GM18498 (cell line): ENCODE results near the gene PDZD2.
A peak's percentile ranks its signal among the peaks of the same experiment; 100 is the strongest.
"Not testable (repeated sequence)": the region's sequence is repeated elsewhere in the genome, so short reads cannot be mapped to it uniquely, and the experiment has no call there.

Experiments used
- ATAC-seq: cut with Tn5 transposase; IDR thresholded peaks from one replicate; pipeline ENCODE4 v1.9.1; 2021; ENCODE audit warnings: mild to moderate bottlenecking, moderate library complexity; ENCODE audit not compliant: unreplicated experiment

Gene PDZD2

DNA sequence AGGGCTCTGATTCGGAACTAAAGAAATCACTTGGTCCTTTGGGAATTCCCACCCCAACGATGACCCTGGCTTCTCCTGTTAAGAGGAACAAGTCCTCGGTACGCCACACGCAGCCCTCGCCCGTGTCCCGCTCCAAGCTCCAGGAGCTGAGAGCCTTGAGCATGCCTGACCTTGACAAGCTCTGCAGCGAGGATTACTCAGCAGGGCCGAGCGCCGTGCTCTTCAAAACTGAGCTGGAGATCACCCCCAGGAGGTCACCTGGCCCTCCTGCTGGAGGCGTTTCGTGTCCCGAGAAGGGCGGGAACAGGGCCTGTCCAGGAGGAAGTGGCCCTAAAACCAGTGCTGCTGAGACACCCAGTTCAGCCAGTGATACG, 451.8 kb downstream of the PDZD2 start:
- ATAC-seq: no peak

- ATAC-seq: peak; percentile 85
These were observed 454.2 kb downstream of the PDZD2 start for GRCh38 chr5:32092938-32093812.

DNA sequence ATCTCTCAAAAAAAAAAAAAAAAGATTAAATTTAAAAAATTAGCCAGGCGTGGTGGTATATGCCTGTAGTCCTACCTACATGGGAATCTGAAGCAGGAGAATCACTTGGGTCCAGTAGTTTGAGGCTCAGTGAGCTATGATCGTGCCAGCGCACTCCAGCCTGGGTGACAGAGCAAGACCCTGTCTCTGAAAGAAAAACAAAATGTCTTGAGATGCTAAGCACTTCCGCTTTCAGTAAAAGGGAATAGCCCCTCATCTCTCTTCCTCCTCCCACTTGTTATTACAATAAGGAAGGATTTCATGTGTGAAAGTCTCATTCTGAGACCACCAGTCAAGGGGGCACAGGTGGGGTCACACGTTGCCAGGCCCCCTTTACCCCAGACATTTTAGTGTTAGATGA, 455.8 kb downstream of the PDZD2 start:
- ATAC-seq: no peak

DNA sequence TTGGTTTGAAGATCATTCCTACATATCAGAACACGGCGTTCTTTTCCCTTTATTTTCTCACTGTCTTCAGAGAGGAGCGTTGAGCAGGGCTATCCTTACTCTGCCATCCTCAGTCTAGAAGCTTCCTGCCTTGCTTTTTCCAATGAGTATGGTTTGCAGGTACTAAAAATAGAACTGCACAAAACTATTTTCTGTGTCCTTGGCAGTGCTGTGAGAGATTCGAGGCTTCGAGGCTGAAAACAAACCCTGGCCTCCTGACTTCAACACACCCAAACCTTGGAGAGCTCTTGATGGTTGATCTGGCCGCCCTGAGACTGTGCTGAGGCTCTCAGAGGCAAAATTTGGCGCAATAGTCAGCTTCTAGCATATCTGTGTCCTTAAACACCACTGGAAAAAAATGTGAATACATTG, 456.3 kb downstream of the PDZD2 start:
- no peak for ATAC-seq

- ATAC-seq: no peak
These were observed 458.1 kb downstream of the PDZD2 start for GRCh38 chr5:32096891-32097595.

GRCh38 chr5:32098291-32098690, 459.4 kb downstream of the PDZD2 start:
- no peak for ATAC-seq

DNA sequence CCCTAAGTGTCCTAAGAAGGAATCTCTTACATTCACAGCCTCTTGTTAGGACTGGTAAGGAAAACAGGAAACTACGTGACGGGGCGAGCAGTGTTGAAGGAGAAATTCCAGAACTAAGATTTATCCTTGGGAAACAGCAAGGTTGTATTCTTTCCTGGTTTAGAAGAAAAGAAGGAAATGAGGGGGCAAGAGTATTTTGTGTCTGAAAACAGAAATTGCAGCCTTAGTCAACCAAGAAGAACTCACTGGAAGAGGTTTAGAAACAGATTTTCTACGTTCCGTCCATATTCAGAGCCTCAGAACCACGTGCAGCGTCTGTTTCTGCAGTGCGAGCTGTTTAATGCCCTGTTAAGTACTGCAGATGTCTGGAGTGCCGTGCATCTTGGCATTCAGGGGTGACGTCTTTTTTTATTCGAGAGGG, 460.0 kb downstream of the PDZD2 start:
- no peak for ATAC-seq

- no peak for ATAC-seq
These were observed 460.6 kb downstream of the PDZD2 start for GRCh38 chr5:32099486-32100035.

DNA sequence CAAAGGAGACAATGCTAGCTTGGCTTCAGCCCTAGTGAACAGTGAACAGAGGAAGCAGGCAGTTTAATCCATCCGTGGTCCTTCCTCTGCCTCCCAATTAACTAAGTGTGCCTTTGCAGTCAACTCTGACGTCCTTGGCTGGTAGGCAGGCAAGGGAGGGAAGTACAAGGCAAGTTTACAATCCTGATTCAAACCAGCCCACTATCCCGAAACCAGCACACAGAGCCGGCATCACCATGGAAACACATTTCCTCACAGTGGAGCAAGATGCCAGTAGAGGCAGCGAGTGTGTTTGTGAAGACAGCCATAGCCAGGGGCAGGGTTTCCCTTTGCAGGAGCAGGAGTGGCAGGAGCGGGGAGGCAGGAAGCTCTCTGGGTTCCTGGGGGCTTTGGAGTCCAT, 461.3 kb downstream of the PDZD2 start:
- ATAC-seq: no peak

- ATAC-seq: no peak
These were observed 461.9 kb downstream of the PDZD2 start for GRCh38 chr5:32100691-32101302.

- no peak for ATAC-seq
These were observed 463.5 kb downstream of the PDZD2 start for GRCh38 chr5:32102254-32102986.

GRCh38 chr5:32103521-32103920, 464.6 kb downstream of the PDZD2 start:
- ATAC-seq: no peak

GRCh38 chr5:32107291-32107690, 468.4 kb downstream of the PDZD2 start:
- ATAC-seq: no peak

DNA sequence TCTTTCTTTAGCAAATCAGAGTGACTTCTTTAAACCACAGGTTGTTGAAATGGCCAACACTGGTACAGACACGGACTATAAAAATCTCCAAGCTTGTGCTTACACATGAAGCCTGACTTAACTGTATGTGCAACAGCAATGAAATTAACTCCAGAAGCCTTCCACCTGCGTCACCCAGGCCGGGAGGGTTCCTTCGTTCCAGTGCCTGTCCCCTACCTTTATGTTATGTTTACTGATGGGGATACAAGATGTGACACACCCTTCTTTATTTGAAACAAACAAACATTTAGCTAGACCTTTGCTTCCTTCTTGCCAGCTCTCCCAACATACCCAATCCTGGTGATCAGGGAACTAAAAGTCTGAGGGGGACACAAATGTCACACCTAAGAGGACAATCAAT, 469.2 kb downstream of the PDZD2 start:
- no peak for ATAC-seq

DNA sequence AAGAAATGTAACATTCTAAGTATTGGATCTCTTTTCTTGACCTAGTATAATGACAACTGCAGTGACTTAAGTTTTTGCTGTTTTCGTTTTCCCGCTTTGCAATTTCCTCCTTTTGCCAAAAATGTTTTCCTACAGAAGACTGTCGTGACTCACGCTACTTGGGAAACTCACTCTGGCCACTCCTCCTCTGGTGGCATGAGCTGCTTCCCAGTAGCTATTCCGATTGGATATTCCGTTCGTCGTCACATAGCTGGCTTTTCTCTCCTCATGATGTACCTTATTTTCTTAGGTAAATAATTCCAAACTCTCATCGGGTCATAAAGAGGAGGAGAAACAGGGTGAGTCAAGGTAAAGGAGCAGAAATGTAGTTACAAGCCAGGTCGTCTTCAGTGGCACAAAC, 470.3 kb downstream of the PDZD2 start:
- no peak for ATAC-seq

DNA sequence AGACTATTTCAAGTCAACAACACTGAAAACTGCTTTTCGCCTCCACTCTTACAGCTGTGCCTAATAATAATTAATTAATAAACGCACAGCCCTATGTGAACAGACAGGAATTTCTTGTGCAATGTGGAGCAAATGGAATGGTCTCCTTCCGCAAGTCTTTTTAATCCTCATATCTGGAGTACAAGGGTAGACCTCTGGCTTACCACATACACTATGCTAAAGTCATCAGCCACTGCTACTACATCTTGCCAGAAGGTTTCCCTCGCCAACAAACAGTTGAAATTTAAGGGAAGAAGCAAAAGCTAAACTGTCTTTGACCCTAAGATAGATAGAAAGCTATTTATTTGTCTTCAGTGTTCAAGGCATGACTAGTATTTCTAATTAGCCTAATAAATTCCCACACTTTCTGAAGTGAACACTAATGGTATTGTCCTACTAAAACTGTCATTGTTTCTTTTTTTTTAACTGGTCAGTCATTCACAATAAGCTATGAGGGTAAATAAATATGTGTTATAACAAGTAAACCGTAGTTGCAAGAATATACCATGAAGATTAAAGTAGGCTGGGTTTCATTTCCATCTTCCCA, 471.3 kb downstream of the PDZD2 start:
- no peak for ATAC-seq

DNA sequence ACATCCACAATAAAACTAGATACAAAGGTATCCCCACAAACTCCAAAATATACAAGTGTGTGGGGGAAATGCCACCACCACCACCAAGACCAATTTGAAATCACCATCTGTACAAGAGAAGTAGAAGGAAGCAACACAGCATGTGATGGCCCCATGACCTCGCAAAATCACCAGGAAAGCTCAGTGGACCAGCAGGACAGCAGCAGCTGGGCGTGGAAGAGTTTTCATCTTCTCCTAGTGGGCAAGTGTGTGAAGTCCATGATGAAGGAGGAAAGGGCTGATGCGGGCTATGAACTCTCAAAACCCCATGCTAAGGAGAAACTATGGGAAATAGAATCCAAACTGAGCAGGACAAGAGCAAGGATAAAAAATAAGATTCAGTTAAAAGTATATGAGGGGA, 477.1 kb downstream of the PDZD2 start:
- ATAC-seq: no peak

DNA sequence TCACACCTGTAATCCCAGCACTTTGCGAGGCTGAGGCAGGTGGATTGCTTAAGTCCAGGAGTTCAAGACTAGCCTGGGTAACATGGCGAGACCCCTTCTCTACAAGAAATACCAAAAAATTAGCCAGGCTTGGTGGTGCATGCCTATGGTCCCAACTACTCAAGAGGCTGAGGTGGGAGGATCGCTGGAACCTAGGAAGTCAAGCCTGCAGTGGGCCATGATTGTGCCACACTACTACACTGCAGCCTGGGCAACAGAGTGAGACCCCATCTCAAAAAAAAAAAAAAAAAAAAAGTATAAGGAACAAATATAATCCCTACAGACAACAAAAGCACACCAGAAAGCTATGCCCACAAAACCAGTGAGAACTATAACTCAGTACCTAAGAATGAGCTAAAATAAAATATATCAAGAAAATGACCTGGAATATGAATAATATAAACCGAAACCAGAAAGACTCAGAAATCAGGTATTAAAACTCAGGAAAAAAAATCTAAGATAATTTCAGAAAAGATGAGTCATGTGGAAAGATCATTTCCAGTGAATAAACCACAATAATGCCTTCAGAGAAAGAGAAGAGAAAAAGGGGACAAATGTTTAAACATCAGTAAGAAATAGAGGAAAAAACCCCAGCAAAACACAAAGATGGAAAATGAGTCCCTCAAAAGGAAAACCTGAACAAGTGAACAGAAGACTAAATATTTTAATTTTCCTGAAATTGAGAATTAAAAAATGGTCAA, 477.8 kb downstream of the PDZD2 start:
- ATAC-seq: no peak

DNA sequence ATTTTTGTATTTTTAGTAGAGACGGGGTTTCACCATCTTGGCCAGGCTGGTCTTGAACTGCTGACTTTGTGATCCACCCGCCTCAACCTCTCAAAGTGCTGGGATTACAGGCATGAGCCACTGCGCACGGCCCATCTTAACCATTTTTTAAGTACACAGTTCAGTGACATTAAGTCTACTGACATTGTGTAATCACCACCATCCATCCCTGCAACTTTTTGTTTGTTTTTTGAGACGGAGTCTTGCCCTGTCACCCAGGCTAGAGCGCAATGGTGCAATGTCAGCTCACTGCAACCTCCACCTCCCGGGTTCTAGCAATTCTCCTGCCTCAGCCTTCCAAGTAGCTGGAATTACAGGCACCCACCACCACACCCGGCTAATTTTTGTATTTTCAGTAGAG, 480.0 kb downstream of the PDZD2 start:
- not testable (repeated sequence) for ATAC-seq
